Occipital lobe (tissue), 2 donors: Measurements from ENCODE around the gene TECR. TPM values are rescaled to one million over a fixed set of nuclear protein-coding genes. Genes with fewer than 3 reads are reported as not detected.
A peak's percentile ranks its signal among the peaks of the same experiment; 100 is the strongest.
"Not testable (repeated sequence)": the region's sequence is repeated elsewhere in the genome, so short reads cannot be mapped to it uniquely, and the experiment has no call there.

Experiments
- DNase-seq: peaks from one replicate; lab custom pipeline; 2025; lab: John Stamatoyannopoulos, UW
- total RNA-seq: library from RNA; depleted of rRNA; stranded (reverse); fragments of >200 nt; gene quantifications from one replicate; pipeline ENCODE4 v1.2.3, GENCODE V29; 2014

TECR gene
- total RNA-seq = 12.8 TPM

- DNase-seq = peak; percentile 100
Observed at GRCh38 chr19:14529254-14530004, at the start of gene TECR. Gene TECR (plus strand): TSS chr19:14529594. CDS start chr19:14529697, 103 bp downstream.

- no peak for DNase-seq
Observed at GRCh38 chr19:14479975-14480699, 49.3 kb upstream of the TECR start.

GRCh38 chr19:14480700-14481079 is 48.7 kb upstream of the TECR start:
- no peak for DNase-seq

GRCh38 chr19:14482172-14482941 is 47.0 kb upstream of the TECR start:
- DNase-seq = no peak

GRCh38 chr19:14487370-14488125 is 41.8 kb upstream of the TECR start:
- DNase-seq = no peak

- DNase-seq = no peak
Observed at GRCh38 chr19:14492756-14493337, 36.5 kb upstream of the TECR start.

GRCh38 chr19:14494411-14494810 is 35.0 kb upstream of the TECR start:
- no peak for DNase-seq

GRCh38 chr19:14494910-14495671 is 34.3 kb upstream of the TECR start:
- no peak for DNase-seq

- no peak for DNase-seq
Observed at GRCh38 chr19:14495672-14496028, 33.7 kb upstream of the TECR start.

GRCh38 chr19:14496029-14496833 is 33.2 kb upstream of the TECR start, which contains the start of gene GIPC1:
Gene GIPC1 (minus strand): TSS chr19:14496127. CDS start chr19:14482976, 13,151 bp downstream.
- peak; percentile 97 for DNase-seq

- DNase-seq = no peak
Observed at GRCh38 chr19:14496834-14497227, 32.6 kb upstream of the TECR start.

- DNase-seq = peak; percentile 25
Observed at GRCh38 chr19:14497228-14497921, 32.0 kb upstream of the TECR start.

GRCh38 chr19:14502334-14503092 is 26.9 kb upstream of the TECR start:
- DNase-seq = no peak

GRCh38 chr19:14503285-14503684 is 26.1 kb upstream of the TECR start:
- DNase-seq = no peak

- not testable (repeated sequence) for DNase-seq
Observed at GRCh38 chr19:14504575-14504974, 24.8 kb upstream of the TECR start.

- no peak for DNase-seq
Observed at GRCh38 chr19:14505488-14506239, 23.7 kb upstream of the TECR start.
